Spleen (tissue), 11 donors: ENCODE measurements around the gene RPLP2. TPM values are rescaled to one million over a fixed set of nuclear protein-coding genes. Genes with fewer than 3 reads are reported as not detected.

ENCODE experiments used
- DNase-seq: peaks from one replicate; pipeline ENCODE4 v3.0.0-alpha.2; 2020
- H3K27ac ChIP-seq, 8 donors: fragments of 200-600 bp; sonication (generic) in 7 of 8; 1 replicate in 4 of 8; 2 replicates in 4 of 8; pipeline versions ENCODE4 v1.5.0 to v1.8.0; 2016 to 2021; ENCODE audit warnings: inconsistent platforms in 4 of 8, mild to moderate bottlenecking in 4 of 8, moderate library complexity in 1 of 8
- H3K27me3 ChIP-seq, 7 donors: fragments of 200-600 bp; sonication (generic) in 6 of 7; replicated peaks in 1 of 7; 1 replicate in 4 of 7; 2 replicates in 3 of 7; pipeline versions ENCODE4 v1.5.0 to v1.8.0; 2016 to 2021; ENCODE audit warnings: inconsistent platforms in 3 of 7, mild to moderate bottlenecking in 1 of 7
- H3K36me3 ChIP-seq, 6 donors: fragments of 200-600 bp; sonication (generic) in 5 of 6; 1 replicate in 4 of 6; 2 replicates in 2 of 6; pipeline versions ENCODE4 v1.5.0 to v1.8.0; 2016 to 2021; ENCODE audit warnings: inconsistent platforms in 2 of 6
- H3K4me1 ChIP-seq, 6 donors: fragments of 200-600 bp; sonication (generic) in 5 of 6; 1 replicate in 3 of 6; 2 replicates in 3 of 6; pipeline versions ENCODE4 v1.5.0 to v1.8.0; 2016 to 2021; ENCODE audit warnings: inconsistent platforms in 3 of 6
- H3K4me3 ChIP-seq, 8 donors: fragments of 200-600 bp; sonication (generic) in 7 of 8; 1 replicate in 4 of 8; 2 replicates in 4 of 8; pipeline versions ENCODE4 v1.5.0 to v1.8.0; 2016 to 2021; ENCODE audit warnings: inconsistent platforms in 4 of 8, mild to moderate bottlenecking in 4 of 8, moderate library complexity in 2 of 8
- H3K9me3 ChIP-seq, 8 donors: fragments of 200-600 bp; sonication (generic) in 7 of 8; 1 replicate in 4 of 8; 2 replicates in 4 of 8; pipeline versions ENCODE4 v1.5.0 to v1.8.0; 2016 to 2021; ENCODE audit warnings: inconsistent platforms in 4 of 8
- CTCF ChIP-seq, 11 experiments: fragments of 200-600 bp in 7 of 11; fragments of 450-650 bp in 4 of 11; sonication (generic) in 4 of 11; IDR thresholded peaks in 8 of 11; conservative IDR thresholded peaks in 3 of 11; 1 replicate in 7 of 11; 2 replicates in 4 of 11; pipeline versions ENCODE4 v1.4.0 to v1.8.0; 2016 to 2021; ENCODE audit warnings: antibody characterized with exemption in 11 of 11, inconsistent platforms in 4 of 11, mild to moderate bottlenecking in 1 of 11
- POLR2A ChIP-seq, 3 donors: fragments of 450-650 bp; IDR thresholded peaks; one replicate each; pipeline ENCODE4 v1.5.1; 2017; ENCODE audit warnings: antibody characterized with exemption in 3 of 3, mild to moderate bottlenecking in 1 of 3
- POLR2AphosphoS5 ChIP-seq, 3 donors: sonication (generic); formaldehyde crosslinking; IDR thresholded peaks; one replicate each; pipeline ENCODE4 v1.5.1; 2017; ENCODE audit warnings: antibody characterized with exemption in 3 of 3
- WGBS, 5 donors: extraction: QIAGEN DNeasy Blood & Tissue Kit in 3 of 5; methylation state at CpG; one replicate each; pipeline versions ENCODE4 v1.1.5 to v1.1.7; 2013 to 2018; 5-methylcytosine and 5-hydroxymethylcytosine counted together
- intact Hi-C: fragments of 100-400 bp; cut with DNase I; formaldehyde crosslinking; loops from one replicate; pipeline ENCODE4 v1.15.0; 2023; ENCODE audit warnings: low total_unique reads
- polyA plus RNA-seq, 3 donors: library from polyadenylated mRNA; stranded (reverse); fragments of 200-250 nt; gene quantifications; one replicate each; pipeline ENCODE4 v1.2.1, GENCODE V29; 2013
- total RNA-seq, 7 donors: library from RNA; depleted of rRNA in 3 of 7; stranded (reverse); fragments of >200 nt in 3 of 7; fragmentation: NEBNext Ultra II Directional in 4 of 7; extraction: Animal tissue kit (Norgen Biotek cat#: 25700) in 4 of 7; gene quantifications; one replicate each; pipeline versions ENCODE4 v1.1.0 to v1.2.1, GENCODE V29; 2016 to 2021
- donor health status: healthy with polysubstance abuse.
- donor health status: DM: no; HTN: no; CAD: no; lungs with moderate emphysema.
- donor health status: DM: no; HTN: no; CAD: no.
- donor health status: Bipolar disorder and iron deficiency.
- donor health status: healthy.
- donor health status: DM: no; HTN: no; CAD: no.
- donor health status: DM: yes; HTN: yes; CAD: no.

The RPLP2 gene
- total and polyA plus RNA-seq, 10 donors: 514 to 3,944 (median 2,380) TPM

- Histone ChIP-seq H3K9me3 (no peaks in the 10 kb centered on the region), H3K36me3 (peaks cover 3 to 100% (median 83%) of the 10 kb centered on the region in 6 donors), H3K27me3 (no peaks in the 10 kb centered on the region), H3K27ac (no peak overlapping the region), H3K4me1 (peaks cover 0 to 12% (median 0%) of the 10 kb centered on the region in 6 donors), H3K4me3 (no peak overlapping the region)
- no peak for TF ChIP-seq POLR2A (IDR thresholded peaks at IDR 0.05)
- no peak for TF ChIP-seq POLR2AphosphoS5 (IDR thresholded peaks at IDR 0.05)
- TF ChIP-seq CTCF (IDR thresholded peaks at IDR 0.05 in 8 of 11, conservative IDR thresholded peaks at IDR 0.05 in 3 of 11): no peak
- intact Hi-C loops: no loop called here
- no peak for DNase-seq
- 83 to 97% (median 89%) methylated on average over 11 to 24 of the region's 24 CpGs for WGBS, 5 donors
Measured at GRCh38 chr11:763073-763463, 46.7 kb upstream of the RPLP2 start.

GRCh38 chr11:763549-764321 is 46.0 kb upstream of the RPLP2 start:
- Histone ChIP-seq H3K27me3 (no peaks in the 10 kb centered on the region), H3K27ac (no peak overlapping the region), H3K4me3 (no peak overlapping the region), H3K9me3 (no peaks in the 10 kb centered on the region), H3K36me3 (peaks cover 3 to 100% (median 77%) of the 10 kb centered on the region in 6 donors), H3K4me1 (peaks cover 0 to 12% (median 0%) of the 10 kb centered on the region in 6 donors)
- intact Hi-C loops: no loop called here
- peak; percentile 26 to 81 (median 46) for TF ChIP-seq POLR2AphosphoS5 (IDR thresholded peaks at IDR 0.05)
- TF ChIP-seq POLR2A (IDR thresholded peaks at IDR 0.05): no peak
- 82 to 93% (median 89%) methylated on average over 17 to 22 of the region's 22 CpGs for WGBS, 5 donors
- DNase-seq: peak; percentile 76

- WGBS, 5 donors: 85 to 93% (median 90%) methylated on average over 16 to 18 of the region's 18 CpGs
- Histone ChIP-seq H3K4me1 (peaks cover 0 to 12% (median 0%) of the 10 kb centered on the region in 6 donors), H3K27me3 (no peaks in the 10 kb centered on the region), H3K36me3 (peaks cover 3 to 100% (median 70%) of the 10 kb centered on the region in 6 donors), H3K27ac (no peak overlapping the region), H3K4me3 (no peak overlapping the region), H3K9me3 (no peaks in the 10 kb centered on the region)
- intact Hi-C loops: no loop called here
- DNase-seq: no peak
- TF ChIP-seq CTCF (IDR thresholded peaks at IDR 0.05 in 8 of 11, conservative IDR thresholded peaks at IDR 0.05 in 3 of 11) (no peak), POLR2A (IDR thresholded peaks at IDR 0.05) (no peak), POLR2AphosphoS5 (IDR thresholded peaks at IDR 0.05) (no peak)
Measured at GRCh38 chr11:764322-765024, 45.3 kb upstream of the RPLP2 start.

- Histone ChIP-seq H3K27me3 (no peaks in the 10 kb centered on the region), H3K4me3 (no peak overlapping the region), H3K4me1 (peaks cover 0 to 12% (median 0%) of the 10 kb centered on the region in 6 donors), H3K36me3 (peaks cover 0 to 100% (median 67%) of the 10 kb centered on the region in 6 donors), H3K27ac (peak overlapping the region in 1 of 8 donors; percentile 31), H3K9me3 (no peaks in the 10 kb centered on the region)
- TF ChIP-seq POLR2A (IDR thresholded peaks at IDR 0.05) (no peak), POLR2AphosphoS5 (IDR thresholded peaks at IDR 0.05) (peak; percentile 55 to 72 (median 60)), CTCF (IDR thresholded peaks at IDR 0.05 in 8 of 11, conservative IDR thresholded peaks at IDR 0.05 in 3 of 11) (peak; percentile 60 to 84 (median 73))
- 63 to 78% (median 64%) methylated on average over 18 to 19 of the region's 19 CpGs for WGBS, 5 donors
- peak; percentile 88 for DNase-seq
- intact Hi-C loops: no loop called here
Measured at GRCh38 chr11:765025-765801, 44.6 kb upstream of the RPLP2 start.
